GM19467 (cell line): ENCODE data around the gene GMPR2.
"Not testable (repeated sequence)": the region's sequence is repeated elsewhere in the genome, so short reads cannot be mapped to it uniquely, and the experiment has no call there.

ENCODE experiments used
- ATAC-seq: cut with Tn5 transposase; IDR thresholded peaks from one replicate; pipeline ENCODE4 v1.9.1; 2021; ENCODE audit warnings: mild to moderate bottlenecking, moderate library complexity; ENCODE audit not compliant: unreplicated experiment

The GMPR2 gene

GRCh38 chr14:24226473-24226872 is 6.3 kb upstream of the GMPR2 start:
- no peak for ATAC-seq

GRCh38 chr14:24228902-24229301 is 3.8 kb upstream of the GMPR2 start:
- ATAC-seq: no peak

GRCh38 chr14:24231263-24232120 is 1.2 kb upstream of the GMPR2 start:
- ATAC-seq: no peak

GRCh38 chr14:24232121-24232644 is 546 bp upstream of the GMPR2 start, which contains the start of gene NEDD8:
TSS of gene NEDD8 (minus strand) at chr14:24232367. CDS start at chr14:24232267, 100 bp downstream.
- ATAC-seq: peak; percentile 71

- no peak for ATAC-seq
Observed at GRCh38 chr14:24233538-24233866, 773 bp downstream of the GMPR2 start.

- no peak for ATAC-seq
Observed at GRCh38 chr14:24234095-24235005, 1.6 kb downstream of the GMPR2 start.

GRCh38 chr14:24235804-24236688 is 3.3 kb downstream of the GMPR2 start:
- ATAC-seq: no peak

- ATAC-seq: no peak
Observed at GRCh38 chr14:24236689-24237462, 4.1 kb downstream of the GMPR2 start.

GRCh38 chr14:24237463-24237955 is 4.8 kb downstream of the GMPR2 start:
- ATAC-seq: no peak

GRCh38 chr14:24238123-24238522 is 5.4 kb downstream of the GMPR2 start:
- ATAC-seq: no peak

- ATAC-seq: no peak
Observed at GRCh38 chr14:24238527-24239037, 5.9 kb downstream of the GMPR2 start.

GRCh38 chr14:24240110-24240918 is 7.6 kb downstream of the GMPR2 start:
- ATAC-seq: no peak

GRCh38 chr14:24241829-24242443 is 9.2 kb downstream of the GMPR2 start:
- ATAC-seq: peak; percentile 71

GRCh38 chr14:24243336-24243836 is 10.7 kb downstream of the GMPR2 start:
- ATAC-seq: no peak

GRCh38 chr14:24245350-24245749 is 12.6 kb downstream of the GMPR2 start:
- ATAC-seq: not testable (repeated sequence)

GRCh38 chr14:24246765-24247212 is 14.1 kb downstream of the GMPR2 start:
- no peak for ATAC-seq

GRCh38 chr14:24247422-24247821 is 14.7 kb downstream of the GMPR2 start:
- ATAC-seq: no peak
